Astrocyte (in vitro differentiated cells and primary cell): ENCODE measurements around the gene FIGN.

ENCODE experiments used
- EZH2 ChIP-seq: IDR thresholded peaks from 2 replicates; pipeline ENCODE4 v1.6.1; 2012; ENCODE audit warnings: mild to moderate bottlenecking, low read length, inconsistent platforms; ENCODE audit not compliant: insufficient read depth
- TF ChIP-seq, protein P1 (sequence below): IDR thresholded peaks from 2 replicates; pipeline ENCODE4 v1.5.1; 2011; ENCODE audit warnings: low read depth, mild to moderate bottlenecking, inconsistent platforms, low read length, moderate library complexity; ENCODE audit not compliant: insufficient read depth

DNA sequence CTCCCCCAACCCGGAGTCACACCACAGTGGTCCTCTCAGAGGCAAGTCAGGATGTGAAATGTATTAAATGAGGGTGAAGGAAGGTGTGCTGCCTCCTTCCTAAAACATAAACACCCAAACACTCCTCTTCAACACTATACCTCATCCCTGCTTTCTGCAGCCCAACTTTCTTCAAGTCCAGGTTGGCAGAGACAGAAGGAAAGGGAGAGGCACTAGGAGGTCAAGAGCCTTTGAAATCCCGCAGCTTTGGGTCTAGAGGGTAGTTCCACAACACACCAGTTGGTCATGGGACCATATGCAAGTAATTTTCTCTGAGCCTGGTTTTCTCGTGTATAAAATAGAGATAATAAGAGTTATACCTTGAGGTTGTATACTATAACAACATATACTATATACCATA lies 38.4 kb downstream of the FIGN start:
- no peak for TF ChIP-seq EZH2
- TF ChIP-seq, protein P1, sequence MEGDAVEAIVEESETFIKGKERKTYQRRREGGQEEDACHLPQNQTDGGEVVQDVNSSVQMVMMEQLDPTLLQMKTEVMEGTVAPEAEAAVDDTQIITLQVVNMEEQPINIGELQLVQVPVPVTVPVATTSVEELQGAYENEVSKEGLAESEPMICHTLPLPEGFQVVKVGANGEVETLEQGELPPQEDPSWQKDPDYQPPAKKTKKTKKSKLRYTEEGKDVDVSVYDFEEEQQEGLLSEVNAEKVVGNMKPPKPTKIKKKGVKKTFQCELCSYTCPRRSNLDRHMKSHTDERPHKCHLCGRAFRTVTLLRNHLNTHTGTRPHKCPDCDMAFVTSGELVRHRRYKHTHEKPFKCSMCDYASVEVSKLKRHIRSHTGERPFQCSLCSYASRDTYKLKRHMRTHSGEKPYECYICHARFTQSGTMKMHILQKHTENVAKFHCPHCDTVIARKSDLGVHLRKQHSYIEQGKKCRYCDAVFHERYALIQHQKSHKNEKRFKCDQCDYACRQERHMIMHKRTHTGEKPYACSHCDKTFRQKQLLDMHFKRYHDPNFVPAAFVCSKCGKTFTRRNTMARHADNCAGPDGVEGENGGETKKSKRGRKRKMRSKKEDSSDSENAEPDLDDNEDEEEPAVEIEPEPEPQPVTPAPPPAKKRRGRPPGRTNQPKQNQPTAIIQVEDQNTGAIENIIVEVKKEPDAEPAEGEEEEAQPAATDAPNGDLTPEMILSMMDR = no peak
